ENCODE results near the gene ATG9B.

GRCh38 chr7:150999497-151000230 lies 24.6 kb downstream of the ATG9B start:
- TF ChIP-seq POLR2A (IDR thresholded peaks at IDR 0.05) (no peak), CTCF (IDR thresholded peaks at IDR 0.05 in 8 of 11, conservative IDR thresholded peaks at IDR 0.05 in 3 of 11) (no peak)
